D721Med (cell line): ENCODE measurements around the gene BCAM.

Experiments used
- DNase-seq: peaks from one replicate; pipeline ENCODE4 v3.0.0; 2011; ENCODE audit warnings: low spot score; ENCODE audit not compliant: insufficient read length
- FAIRE-seq: peaks from 2 replicates; lab custom pipeline; 2011; peaks lifted over from hg19 to GRCh38; lab: Jason Lieb, UNC
- CTCF ChIP-seq: IDR thresholded peaks from 2 replicates; pipeline ENCODE4 v1.5.1; 2012; ENCODE audit warnings: mild to moderate bottlenecking, control low read depth; ENCODE audit not compliant: insufficient read depth; ENCODE audit errors: missing control alignments

The BCAM gene

GRCh38 chr19:44846455-44847143 lies 37.7 kb downstream of the BCAM start:
- DNase-seq, result no peak
- FAIRE-seq, result no peak
- no peak for TF ChIP-seq CTCF

- DNase-seq, result no peak
Observed at GRCh38 chr19:44847144-44848035, 38.5 kb downstream of the BCAM start.

DNA sequence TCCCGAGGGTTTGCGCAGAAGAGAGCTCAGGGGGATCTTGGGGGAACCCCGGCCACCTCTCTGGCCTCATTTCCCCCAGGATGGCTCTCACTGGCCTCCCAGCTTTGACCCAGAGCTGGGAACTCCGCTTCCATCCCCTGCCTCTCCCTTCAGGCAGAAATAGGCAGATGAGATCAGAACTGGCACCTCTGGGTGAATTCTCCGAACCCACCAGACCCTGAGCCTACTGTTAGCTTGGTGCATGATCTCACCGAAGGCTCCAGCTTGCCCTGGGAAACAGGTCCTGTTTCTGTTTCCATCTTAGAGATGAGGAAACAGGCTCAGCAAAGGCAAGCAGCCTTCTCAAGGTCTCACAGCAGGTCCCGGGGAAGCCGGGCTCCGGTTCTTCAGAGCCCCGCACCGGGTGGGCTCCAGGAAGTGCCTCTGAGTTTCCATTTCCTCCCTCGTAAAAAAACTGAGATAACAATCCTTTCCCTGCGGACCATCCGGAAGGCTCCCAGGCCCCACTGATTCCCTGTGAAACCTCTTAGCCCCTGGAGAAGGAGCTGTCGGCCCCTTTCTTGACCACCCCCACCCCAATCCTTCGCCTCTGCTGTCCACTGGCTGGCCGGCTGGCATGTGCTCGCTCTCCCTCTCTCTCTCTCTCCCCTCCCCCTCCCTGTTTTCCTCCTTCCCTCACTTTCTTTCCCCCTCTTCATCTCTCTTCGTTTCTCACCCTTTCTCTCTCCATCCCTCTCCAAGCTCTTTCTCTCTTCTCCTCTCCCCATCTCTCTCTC lies 39.3 kb downstream of the BCAM start:
- TF ChIP-seq CTCF, result no peak
- DNase-seq (no peak), FAIRE-seq (no peak)

More at GRCh38 chr19:44847144-44848035, 38.5 kb downstream of the BCAM start:
- FAIRE-seq, result no peak
- TF ChIP-seq CTCF, result no peak

DNA sequence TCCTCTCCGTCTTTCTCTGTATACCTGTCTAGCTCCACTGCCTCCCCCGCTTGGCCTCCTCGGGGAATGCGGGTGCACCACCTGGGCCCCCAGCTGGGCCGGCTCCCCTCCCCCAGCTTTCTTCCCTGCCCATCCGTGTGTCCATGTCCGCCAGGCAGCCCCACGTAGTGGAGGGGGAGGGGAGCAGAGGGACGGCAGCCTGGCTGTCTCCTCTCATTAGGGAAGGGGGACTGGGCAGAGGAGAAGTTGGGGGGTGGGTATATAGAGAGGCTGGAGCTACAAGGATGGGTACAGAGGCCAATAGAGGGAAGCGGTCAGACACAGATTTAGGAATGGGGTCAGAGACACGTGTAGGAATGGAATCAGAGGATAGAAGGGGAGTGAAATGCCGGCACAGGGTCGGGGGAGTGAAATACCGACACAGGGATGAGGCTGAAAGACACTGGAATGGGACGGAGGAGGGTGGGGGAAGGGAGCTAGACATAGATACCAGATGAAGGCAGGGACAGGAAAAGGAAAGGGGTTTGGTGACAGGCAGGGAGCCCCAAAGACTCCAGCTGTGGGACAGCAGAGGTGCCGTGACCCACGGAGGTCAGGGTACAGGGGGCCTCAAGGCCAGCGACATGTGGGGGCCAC lies 40.0 kb downstream of the BCAM start:
- no peak for DNase-seq
- no peak for FAIRE-seq
- no peak for TF ChIP-seq CTCF

DNA sequence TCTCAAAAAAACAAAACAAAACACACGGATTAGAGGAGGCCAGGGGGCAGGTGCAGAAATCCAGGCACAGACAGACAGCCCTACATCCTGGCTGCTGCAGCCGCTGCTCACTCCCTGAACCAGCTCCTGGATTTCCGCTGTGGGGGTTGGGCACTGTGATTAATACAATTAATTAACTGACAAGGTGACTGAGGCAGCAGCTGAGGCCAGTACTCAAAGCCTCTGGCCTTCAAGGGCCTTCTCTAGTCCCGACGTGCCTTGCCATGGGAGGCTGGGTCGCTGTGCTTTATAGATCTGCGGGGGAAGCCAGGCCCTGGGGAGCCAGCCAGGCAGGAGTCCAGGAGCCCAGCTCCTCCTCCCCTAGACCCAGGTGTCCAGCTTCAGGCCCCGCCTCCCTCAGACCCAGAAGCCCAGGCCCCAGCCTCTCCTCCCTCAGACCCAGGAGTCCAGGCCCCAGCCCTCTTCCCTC lies 41.8 kb downstream of the BCAM start:
- FAIRE-seq, result no peak
- DNase-seq, result no peak
- no peak for TF ChIP-seq CTCF

DNA sequence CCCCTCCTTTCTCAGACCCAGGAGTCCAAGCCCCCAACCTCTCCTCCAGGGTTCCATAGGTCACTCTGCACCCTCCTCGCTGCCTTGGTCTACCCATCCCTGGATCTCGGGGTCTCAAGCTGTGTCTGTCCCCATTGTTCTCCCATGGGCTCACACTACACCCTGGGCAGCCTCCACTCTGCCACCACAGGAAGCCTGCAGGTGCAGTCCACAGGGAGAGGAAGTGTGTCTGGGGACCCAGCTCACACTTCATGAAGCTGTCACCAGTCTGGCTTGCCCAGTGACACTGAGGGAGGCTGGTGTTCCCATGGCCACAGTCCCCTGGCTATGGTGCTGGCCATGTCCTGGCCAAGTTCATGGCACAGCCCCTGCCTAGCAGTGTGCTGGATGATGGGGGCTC lies 42.5 kb downstream of the BCAM start:
- DNase-seq, result no peak
- FAIRE-seq, result no peak

More for the DNA sequence above, 42.5 kb downstream of the BCAM start:
- TF ChIP-seq CTCF, result no peak
